GM18861 (cell line): ENCODE measurements around the gene ZNF222.

ENCODE experiments used
- ATAC-seq: cut with Tn5 transposase; IDR thresholded peaks from one replicate; pipeline ENCODE4 v1.9.1; 2021; ENCODE audit not compliant: unreplicated experiment

ZNF222 gene

GRCh38 chr19:44051650-44052402, 26.6 kb downstream of the ZNF222 start, which contains the start of gene ZNF223:
Gene ZNF223, plus strand, starts transcription at chr19:44052036. Its CDS starts 3,141 bp downstream, at chr19:44055177.
- no peak for ATAC-seq

GRCh38 chr19:44055870-44056269, 30.7 kb downstream of the ZNF222 start:
- ATAC-seq, result no peak

GRCh38 chr19:44059229-44059628, 34.0 kb downstream of the ZNF222 start:
- no peak for ATAC-seq

- no peak for ATAC-seq
Measured at GRCh38 chr19:44061038-44061437, 35.9 kb downstream of the ZNF222 start.

- no peak for ATAC-seq
Measured at GRCh38 chr19:44066305-44066704, 41.1 kb downstream of the ZNF222 start.

- ATAC-seq, result no peak
Measured at GRCh38 chr19:44069415-44069814, 44.2 kb downstream of the ZNF222 start.

GRCh38 chr19:44071824-44072542, 46.8 kb downstream of the ZNF222 start, which contains the start of gene ZNF284:
Gene ZNF284, plus strand, starts transcription at chr19:44072159. Its CDS starts 4,231 bp downstream, at chr19:44076390.
- ATAC-seq, result peak; percentile 85

GRCh38 chr19:44072543-44073401, 47.6 kb downstream of the ZNF222 start:
- no peak for ATAC-seq

GRCh38 chr19:44076325-44076724, 51.1 kb downstream of the ZNF222 start:
- no peak for ATAC-seq
